HG02763 (cell line): ENCODE data around the gene IRX1.

ENCODE experiments used
- ATAC-seq: cut with Tn5 transposase; IDR thresholded peaks from one replicate; pipeline ENCODE4 v1.9.1; 2021; ENCODE audit warnings: mild to moderate bottlenecking, moderate library complexity; ENCODE audit not compliant: unreplicated experiment

The IRX1 gene

DNA sequence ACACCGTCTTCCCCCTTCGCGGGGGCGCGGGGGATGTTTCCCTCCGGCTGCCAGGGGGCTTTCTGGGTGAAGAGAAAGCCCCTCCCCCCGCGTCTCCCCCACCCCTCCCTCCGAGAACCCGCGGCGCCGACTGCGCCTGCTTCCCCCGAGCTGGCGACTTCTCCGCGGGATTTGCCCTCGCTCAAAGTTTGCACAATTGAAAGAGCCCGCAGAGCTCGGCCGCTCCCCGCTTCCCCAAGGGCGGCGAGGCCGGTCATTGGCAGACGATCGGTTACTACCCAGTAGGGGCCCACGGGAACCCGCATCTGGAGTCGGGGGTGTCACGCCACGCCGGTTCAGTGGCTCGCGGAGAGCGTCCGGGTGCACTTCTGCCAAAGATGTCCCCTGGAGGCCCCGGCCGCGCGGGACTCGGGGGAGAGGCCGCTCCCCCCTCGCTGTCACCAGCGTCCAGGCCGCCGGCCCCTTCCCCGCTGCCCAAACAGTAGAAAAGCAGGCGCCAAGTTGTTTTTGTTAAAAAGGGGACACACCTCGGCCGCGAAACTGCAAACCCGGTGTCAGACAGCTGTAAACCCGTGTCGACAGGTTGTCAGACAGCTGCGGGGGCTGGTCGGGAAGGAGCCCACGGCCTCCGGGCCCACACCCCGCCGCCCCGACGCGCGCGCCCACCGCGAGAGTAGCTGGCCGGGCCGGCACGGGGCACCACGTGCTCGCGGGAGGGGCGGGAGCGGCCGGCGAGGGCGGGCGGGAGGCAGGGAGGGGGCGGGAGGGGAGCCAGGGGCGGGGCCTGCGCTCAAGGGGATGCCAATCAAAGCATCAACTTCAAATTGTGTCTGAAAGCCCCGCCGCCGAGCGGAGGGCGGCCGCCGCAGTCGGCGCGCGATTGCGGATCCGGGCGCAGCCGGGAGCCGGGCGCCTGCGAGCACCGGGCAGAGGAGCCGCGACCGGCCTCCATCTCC lies at the start of gene IRX1:
Gene IRX1 (plus strand): TSS at position 827 of the 956 bp plus-strand sequence. CDS start 274 bp downstream, outside the sequence.
- ATAC-seq = no peak

DNA sequence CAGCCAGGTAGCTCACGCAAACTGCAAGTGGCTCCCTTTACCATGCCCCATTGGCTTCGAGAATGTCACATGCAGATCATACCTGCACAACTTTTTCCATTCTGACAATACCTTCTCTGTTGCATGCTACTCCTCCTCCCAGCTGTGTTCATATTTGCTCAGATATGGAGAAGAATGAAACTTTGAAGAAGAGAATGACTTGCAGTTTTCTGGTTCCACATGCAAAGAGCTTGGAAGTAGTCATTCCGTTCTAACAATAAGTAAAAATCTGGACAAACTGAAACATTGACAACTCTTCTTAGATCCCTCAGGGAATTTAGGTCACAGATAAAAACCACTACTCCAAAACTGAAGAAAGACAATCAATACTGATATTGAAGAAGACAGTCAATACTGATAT lies 49.6 kb upstream of the IRX1 start:
- no peak for ATAC-seq

GRCh38 chr5:3564116-3564515 lies 31.5 kb upstream of the IRX1 start:
- no peak for ATAC-seq

DNA sequence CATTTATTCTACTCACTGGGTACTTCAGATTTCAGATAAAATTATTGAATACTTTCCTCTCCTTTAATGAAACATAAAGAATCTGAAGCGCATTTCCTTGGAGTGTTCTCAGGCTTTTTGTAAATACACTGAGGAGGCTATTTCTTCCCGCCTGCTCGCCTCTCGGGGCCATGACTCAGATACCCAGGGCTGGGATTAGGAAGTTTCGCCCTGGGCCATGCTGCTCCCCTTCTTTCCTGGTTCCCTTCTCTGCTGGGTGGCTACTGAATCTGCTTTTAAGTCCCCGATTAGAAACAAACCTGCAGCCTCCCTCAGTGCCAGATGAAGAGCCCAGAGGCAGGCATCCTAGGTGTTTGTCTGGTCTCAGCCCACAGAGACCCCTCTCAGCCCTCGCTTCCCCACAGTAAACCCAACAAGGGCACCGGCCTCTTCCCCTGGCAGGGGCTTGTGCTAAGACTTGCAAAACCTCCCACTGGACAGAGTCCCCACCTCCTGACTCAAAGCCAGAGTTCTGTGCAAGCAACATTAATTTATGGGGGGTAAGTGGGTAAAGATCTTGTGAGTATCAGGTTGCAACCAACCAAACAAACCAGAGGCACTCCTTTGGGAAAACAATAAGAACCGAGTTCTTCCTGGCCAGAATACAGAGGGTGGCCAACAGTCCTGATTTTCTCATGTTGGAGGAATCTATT lies 30.7 kb upstream of the IRX1 start:
- no peak for ATAC-seq

GRCh38 chr5:3584724-3585531 lies 10.7 kb upstream of the IRX1 start:
- ATAC-seq = no peak

- ATAC-seq = no peak
These were observed 5.3 kb upstream of the IRX1 start for GRCh38 chr5:3590161-3590966.

- ATAC-seq = no peak
These were observed 4.4 kb upstream of the IRX1 start for GRCh38 chr5:3590967-3591900.

DNA sequence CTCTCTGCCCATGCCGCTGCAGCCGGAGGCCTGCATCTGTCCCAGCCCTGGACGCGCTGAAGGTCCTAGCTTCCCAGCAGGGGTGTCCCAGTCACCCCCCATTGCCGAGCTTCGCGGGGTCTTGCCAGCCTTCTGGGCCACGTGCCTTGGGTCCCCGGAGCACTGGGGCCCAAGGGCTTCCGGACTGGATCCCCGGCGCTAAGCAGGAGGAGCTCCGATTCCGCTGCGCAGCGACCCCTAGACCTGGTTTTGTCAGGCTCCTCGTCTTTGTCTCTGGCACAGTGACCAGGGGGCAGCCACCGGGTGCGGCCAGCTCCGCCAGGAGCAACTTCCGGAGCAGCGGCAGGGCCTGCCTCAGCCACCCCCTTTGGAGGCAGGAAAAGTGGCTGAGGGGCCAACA lies 3.3 kb upstream of the IRX1 start:
- ATAC-seq = no peak

GRCh38 chr5:3593771-3594509 lies 1.7 kb upstream of the IRX1 start:
- ATAC-seq = no peak

DNA sequence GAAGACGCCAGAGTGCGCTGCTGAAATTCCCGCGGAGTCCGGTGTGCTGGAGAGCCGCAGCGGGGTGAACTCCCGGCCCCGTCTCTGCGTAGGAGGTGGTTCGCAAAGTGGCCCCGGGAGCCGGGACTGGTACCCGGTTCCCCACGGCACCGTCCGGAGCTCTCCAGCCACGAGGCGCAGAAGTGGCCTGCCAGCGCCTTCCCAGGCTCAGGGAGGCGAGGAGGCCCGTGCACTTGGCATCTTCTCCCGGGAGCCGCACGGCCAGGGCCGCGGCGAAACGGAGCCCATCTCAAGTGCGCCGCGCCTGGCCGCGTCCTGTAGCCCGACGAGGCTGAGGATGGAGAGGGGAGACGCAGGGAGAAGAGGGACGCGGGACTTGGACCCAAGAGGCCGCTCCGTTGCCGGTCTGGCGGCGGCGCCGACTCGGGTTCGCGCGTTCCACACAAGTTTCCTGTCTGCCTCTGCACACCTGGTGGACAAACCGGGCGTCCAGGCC lies 1.1 kb upstream of the IRX1 start:
- ATAC-seq = no peak

DNA sequence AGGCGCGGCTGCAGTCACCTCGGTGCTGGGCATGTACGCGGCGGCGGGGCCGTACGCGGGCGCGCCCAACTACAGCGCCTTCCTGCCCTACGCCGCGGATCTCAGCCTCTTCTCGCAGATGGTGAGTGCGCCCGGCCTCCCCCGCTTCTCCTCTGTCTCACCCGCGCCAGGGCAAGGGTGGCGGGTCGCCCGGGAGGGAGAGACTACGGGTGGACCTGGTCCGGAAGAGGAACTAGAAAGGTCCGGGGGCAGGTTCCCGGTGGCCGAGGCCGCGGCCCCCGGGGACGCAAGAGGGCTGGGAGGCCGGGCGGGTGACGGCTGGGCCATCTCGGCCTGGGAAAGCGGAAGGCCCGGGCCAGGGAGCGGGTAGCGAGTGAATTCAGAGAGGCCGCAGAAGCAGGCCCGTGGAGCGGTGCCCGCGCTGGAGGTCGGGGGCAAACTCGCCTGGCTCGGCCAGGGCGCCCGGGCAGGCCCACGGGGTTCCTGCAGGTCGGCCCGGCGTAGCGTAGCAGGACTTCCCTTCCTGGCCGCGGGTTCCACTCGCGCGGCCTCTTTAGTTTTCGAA lies 711 bp downstream of the IRX1 start:
- ATAC-seq = no peak

- ATAC-seq = no peak
These were observed 1.2 kb downstream of the IRX1 start for GRCh38 chr5:3596857-3597166.

GRCh38 chr5:3597167-3598007 lies 1.8 kb downstream of the IRX1 start:
- no peak for ATAC-seq

GRCh38 chr5:3598207-3598606 lies 2.6 kb downstream of the IRX1 start:
- ATAC-seq = no peak

- no peak for ATAC-seq
These were observed 3.2 kb downstream of the IRX1 start for GRCh38 chr5:3598769-3599211.

- ATAC-seq = no peak
These were observed 3.8 kb downstream of the IRX1 start for GRCh38 chr5:3599226-3600105.
